CD4-positive, alpha-beta T cell treated with Interleukin-4 for 4 hours (primary cell): ENCODE results near the gene NOXO1.
A peak's percentile ranks its signal among the peaks of the same experiment; 100 is the strongest.
"Not testable (repeated sequence)": the region's sequence is repeated elsewhere in the genome, so short reads cannot be mapped to it uniquely, and the experiment has no call there.

Source experiments
- DNase-seq: peaks from one replicate; pipeline ENCODE4 v3.0.0-alpha.2; 2020

The NOXO1 gene

DNA sequence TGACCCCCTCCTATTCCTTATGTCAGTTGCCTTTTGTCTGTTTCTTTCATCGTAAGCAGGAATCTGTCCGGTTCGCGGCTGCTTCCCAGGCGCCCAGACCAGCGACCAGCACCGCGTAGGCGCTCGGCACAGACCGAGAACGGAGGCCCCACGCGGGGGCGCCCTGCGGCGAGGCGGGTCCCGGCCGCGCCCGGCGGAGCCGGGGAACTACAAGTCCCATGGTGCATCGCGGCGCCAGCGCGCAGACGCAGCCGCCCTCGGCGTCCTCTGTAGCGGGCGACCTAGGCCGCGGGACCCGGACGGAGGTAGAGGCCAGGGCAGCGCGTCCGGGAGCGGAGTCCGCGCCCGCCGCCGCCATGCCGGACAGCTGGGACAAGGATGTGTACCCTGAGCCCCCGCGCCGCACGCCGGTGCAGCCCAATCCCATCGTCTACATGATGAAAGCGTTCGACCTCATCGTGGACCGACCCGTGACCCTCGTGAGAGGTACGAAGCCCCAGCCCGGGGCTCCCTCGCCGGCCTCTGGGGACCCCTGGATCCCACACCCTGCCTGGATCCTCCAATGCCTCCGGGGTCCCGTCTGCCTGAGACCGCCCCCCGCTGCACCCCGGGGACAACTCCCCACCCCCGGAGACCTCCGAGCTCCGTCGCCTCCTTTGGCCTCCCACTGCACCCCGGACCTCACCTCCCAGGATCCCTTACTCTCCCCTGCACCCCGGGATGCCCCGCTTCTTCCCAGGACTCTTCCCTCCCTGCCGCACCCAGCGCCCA lies 21.8 kb downstream of the NOXO1 start, which contains the start of gene NDUFB10:
NDUFB10 (plus strand) TSS at position 270 of the 771 bp plus-strand sequence; CDS start at position 357, 87 bp downstream.
- DNase-seq, result peak; percentile 86

DNA sequence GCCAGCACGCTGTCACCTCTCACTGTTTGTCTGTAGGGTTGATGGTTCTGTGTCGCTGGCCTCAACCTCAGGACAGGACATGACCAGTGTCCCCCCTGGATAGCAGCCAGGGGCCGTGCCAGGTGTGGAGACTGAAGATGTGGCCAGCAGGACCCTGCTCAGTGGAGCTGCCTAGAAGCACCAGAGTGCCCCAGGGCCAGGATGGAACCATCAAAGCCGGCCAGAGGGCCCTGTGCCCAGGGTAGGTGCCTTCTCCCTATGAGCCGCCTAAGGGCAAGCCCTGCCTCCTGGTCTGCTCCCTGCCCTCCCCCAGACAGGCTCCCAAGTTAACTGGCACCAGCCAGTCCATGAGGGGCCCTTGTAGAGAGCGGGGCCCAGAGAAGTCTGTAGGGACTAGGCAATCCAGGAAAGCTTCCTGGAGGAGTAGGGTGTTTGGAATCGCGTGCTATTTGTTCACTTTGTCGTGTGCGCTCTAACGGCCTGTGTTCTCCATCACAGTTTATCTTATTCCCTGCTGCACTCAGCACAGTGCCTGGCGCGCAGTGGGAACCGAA lies 22.5 kb downstream of the NOXO1 start:
- DNase-seq, result no peak

DNA sequence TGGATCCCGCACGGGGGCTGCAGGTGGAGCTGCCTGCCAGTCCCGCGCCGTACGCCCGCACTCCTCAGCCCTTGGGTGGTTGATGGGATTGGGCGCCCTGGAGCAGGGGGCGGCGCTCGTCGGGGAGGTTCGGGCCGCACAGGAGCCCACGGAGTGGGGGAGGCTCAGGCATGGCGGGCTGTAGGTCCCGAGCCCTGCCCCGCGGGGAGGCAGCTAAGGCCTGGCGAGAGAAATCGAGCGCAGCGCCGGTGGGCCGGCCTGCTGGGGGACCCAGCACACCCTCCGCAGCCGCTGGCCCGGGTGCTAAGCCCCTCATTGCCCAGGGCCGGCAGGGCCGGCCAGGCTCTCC lies 23.2 kb downstream of the NOXO1 start:
- not testable (repeated sequence) for DNase-seq

DNA sequence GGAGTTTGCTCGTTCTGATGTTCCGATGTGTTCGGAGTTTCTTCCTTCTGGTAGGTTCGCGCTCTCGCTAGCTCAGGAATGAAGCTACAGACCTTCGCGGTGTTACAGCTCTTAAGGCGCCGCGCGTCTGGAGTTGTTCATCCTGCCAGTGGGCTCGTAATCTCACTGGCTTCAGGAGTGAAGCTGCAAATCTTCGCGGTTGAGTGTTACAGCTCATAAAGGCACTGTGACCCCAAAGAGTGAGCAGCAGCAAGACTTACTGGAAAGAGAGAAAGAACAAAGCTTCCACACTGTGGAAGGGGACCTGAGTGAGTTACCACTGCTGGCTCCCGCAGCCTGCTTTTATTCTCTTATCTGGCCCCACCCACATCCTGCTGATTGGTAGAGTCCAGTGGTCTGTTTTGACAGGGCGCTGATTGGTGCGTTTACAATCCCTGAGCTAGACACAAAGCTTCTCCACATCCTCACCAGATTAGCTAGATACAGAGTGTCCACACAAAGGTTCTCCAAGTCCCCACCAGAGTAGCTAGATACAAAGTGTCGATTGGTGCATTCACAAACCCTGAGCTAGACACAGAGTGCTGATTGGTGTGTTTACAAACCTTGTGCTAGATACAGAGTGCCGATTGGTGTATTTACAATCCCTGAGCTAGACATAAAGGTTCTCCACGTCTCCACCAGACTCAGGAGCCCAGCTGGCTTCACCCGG lies 23.7 kb downstream of the NOXO1 start:
- DNase-seq, result not testable (repeated sequence)

DNA sequence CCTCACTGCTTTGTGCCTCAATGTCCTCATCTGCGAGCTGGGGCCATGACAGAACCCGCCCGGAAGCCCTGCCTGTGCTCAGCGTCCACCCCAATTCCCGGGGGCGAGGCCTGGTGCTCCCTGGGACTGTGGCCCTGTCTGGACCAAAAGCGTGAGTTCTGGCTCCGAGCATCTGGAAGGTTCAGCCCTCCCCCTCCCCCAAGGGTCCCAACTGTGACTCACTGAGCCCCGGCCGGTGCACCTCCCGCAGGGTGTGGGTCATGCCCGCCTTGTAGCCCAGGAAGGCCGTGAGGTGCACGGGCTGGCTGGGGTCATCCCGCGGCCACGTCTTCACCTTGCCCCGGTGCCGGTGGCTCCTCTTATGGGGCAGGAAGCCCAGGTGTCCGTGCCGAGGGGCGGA lies 27.5 kb downstream of the NOXO1 start:
- DNase-seq, result no peak

DNA sequence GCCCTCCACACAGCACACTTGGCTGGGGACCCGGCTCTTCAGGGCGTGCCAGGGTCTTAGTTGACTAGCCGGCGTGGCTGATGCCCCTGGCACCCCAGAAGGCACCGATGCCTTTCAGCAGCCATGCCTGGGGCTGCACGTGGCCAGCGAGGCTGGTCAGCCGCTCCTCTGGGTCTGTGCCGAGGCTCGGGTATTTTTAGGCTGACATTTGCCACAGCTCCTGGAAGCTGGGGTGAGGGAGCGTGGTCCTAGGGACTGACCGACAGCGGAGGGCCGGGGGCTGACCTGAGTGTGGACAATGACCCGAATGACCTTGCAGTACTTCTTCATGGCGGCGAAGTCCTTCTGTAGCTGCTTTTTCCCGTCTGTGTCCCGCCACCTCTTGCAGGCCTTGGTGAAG lies 30.7 kb downstream of the NOXO1 start:
- no peak for DNase-seq

DNA sequence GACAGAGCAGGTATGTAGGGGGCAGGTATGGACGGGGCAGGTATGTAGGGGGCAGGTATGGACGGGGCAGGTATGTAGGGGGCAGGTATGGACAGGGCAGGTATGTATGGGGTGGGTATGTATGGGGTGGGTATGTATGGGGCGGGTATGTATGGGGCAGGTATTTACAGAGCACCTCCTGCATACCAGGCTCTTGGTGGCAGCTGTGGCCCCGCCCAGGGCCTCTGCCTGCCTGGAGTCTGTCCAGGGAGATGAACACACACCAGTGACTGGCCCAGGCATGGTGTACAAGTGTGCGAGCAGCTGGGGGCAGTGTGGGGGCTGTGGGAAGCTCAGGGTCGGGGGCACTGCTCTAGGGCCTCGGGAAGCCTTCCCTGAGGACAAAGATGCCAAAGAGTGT lies 31.2 kb downstream of the NOXO1 start:
- DNase-seq, result no peak

DNA sequence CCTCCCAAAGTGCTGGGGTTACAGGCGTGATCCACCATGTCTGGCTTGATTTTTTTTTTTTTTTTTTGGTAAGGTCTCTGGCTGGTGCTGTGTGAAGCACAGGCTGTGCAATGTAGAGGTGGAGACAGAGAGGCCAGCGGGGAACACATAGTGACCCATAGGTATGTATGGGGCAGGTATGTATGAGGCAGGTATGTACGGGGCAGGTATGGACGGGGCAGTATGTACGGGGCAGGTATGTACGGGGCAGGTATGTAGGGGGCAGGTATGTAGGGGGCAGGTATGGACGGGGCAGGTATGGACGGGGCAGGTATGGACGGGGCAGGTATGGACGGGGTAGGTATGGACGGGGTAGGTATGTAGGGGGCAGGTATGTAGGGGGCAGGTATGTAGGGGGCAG lies 31.8 kb downstream of the NOXO1 start:
- DNase-seq, result no peak

DNA sequence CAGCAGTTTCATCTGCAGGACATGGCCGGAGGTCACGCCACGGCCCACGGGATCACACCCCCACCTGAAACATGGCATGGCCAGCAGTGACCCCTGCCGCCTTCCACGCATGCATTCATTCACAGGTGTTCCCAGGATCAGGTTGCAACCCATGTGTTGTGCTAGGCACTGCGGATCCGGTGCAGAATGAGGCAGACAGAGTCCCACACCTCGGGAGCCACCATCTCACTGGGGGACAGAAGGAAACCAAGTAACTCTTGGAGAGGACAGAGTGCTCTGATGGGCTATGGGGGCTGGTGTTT lies 33.9 kb downstream of the NOXO1 start:
- no peak for DNase-seq

DNA sequence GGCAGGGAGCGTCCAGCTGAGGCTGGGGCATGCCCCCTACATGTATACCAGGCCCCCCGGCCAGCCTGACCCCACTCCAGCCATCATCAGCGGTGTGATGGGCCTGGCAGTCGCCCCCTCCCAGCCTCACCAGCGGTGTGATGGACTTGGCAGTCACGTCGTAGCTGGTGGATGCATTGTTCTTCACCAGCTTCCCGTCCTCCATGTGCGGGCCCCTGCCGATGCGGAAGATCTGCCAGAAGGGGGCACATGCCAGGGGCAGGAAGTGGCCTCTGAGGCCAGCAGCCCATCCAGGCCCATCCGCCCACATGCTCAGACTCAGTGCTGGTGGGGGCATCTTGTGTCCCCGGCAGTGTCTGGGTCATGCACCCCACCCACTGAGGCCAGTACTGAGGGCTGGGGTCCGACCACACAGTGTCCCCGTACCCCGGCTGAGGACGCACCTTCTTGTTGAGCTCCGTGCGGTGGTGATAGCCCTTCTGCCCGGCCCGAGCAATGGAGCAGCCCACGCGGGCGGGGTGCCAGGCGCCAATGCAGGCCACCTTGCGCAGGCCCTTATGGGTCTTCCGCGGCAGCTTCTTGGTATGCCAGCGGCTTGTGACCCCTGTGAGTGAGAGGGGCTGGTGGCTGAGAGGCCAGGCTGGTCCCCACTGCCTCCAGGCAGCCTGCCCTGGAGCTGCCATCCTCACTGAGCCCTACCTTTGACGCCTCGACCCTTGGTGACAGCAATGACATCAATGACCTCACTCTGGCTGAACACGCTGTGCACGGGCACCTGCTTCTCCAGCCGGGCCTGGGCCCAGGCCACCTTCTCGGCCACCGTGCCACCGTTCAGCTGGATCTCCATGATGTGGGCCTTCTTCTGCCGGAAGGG lies 34.5 kb downstream of the NOXO1 start:
- no peak for DNase-seq

DNA sequence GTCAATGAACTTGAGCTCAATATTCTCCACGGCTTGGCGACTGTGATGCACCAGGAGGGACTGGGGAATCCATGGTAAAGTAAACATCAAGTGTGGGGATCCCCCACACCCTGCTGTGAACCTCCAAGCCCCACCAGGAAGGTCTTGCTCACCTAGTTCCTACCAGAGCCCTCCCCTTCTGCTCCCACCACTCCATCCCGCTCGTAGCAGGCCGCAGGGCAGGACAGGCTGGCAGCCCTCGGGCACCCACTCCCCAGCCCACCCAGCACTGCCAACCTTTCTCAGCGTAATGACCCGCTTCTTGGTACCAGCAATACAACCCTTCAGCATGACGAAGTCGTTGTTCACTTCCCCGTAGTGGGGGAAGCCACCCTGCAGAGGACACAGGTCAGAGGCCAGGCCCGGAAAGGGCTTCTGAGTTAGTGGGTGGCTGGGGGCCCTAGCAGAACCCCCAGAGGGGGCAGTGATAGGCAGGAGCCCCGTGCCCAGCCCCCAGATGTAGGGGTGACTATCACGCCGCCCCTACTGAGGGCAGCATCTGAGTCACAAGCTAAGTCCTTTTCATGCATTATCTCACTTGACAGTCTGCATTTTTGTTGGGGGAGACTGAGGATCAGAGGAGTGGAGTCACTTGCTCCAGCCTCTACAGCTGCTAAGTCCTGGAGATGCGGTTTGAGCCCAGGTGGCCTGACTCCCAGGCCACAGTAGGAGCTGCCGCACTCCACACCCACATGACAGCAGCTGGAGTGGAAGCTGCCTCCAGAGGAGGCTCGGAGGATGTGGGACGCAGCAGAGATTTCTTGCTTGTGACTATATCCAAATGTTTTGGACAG lies 35.5 kb downstream of the NOXO1 start:
- no peak for DNase-seq

DNA sequence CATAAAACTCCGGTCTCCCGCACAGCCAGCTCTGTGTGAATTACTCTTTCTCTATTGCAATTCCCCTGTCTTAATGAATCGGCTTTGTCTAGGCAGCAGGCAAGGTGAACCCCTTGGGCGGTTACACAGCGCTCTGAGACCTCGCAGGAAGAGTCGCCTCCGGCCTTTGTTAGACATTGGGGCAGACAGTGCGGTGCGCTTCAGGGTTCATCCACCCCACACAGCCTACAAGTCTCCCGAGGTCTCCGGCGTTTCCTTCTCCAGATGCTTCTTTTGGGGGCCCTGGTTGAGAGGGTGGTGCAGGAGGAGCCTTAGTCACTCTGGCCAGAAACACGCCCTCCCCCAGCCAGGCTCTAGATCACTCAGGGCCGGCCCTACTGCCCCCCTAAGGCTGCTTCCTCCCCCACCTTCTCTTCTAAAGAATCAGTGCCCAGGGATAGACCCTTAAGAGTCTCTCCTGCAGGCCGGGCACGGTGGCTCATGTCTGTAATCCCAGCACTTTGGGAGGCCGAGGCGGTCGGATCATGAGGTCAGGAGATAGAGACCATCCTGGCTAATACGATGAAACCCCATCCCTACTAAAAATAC lies 36.6 kb downstream of the NOXO1 start:
- no peak for DNase-seq

DNA sequence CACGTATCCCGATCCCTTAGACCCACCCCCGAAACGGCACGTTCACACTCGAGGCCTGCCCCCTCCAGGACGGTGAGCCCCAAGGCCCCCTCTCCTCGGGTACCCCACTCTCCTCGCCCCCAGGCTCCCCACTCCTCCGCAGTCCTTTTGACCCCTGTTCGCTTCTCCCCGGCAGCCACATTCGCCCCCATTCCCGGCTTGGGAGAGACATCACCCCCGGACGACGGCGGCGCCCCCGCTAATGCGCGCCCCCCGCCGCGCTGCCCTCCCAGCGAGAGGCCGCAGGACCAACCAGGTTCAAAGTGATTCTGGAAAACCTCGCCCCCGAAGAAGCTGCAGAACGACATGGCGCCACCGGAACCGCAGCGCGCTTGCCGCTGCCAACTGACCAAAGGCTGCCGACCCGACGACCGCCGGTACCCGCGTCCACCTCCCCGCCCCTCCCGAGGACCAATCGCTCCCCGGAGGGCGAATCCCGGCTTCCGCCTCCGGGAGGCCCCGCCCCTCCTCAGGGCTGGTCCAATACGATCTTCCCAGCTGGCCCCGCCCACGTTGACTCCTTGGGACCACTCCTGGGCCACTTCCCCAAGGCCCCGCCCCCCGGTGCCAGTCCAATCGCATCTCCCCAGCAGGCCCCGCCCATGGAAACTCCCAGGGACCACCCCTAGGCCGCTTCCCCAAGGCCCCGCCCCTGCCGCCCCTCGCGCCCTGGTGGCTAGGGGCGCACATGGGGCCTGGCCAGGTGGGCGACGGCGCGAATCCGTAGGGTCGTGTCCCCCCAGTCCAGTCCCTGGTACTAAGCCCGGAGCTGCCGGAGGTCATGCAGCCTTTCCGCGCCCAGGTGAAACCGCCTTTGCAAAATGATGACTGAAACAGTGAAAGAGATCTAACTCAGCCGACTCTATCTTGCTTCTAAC lies 38.2 kb downstream of the NOXO1 start, which contains the start of gene MSRB1:
MSRB1 (minus strand) TSS at position 390 of the 917 bp plus-strand sequence; CDS start at position 347, 43 bp downstream.
- DNase-seq, result peak; percentile 97

DNA sequence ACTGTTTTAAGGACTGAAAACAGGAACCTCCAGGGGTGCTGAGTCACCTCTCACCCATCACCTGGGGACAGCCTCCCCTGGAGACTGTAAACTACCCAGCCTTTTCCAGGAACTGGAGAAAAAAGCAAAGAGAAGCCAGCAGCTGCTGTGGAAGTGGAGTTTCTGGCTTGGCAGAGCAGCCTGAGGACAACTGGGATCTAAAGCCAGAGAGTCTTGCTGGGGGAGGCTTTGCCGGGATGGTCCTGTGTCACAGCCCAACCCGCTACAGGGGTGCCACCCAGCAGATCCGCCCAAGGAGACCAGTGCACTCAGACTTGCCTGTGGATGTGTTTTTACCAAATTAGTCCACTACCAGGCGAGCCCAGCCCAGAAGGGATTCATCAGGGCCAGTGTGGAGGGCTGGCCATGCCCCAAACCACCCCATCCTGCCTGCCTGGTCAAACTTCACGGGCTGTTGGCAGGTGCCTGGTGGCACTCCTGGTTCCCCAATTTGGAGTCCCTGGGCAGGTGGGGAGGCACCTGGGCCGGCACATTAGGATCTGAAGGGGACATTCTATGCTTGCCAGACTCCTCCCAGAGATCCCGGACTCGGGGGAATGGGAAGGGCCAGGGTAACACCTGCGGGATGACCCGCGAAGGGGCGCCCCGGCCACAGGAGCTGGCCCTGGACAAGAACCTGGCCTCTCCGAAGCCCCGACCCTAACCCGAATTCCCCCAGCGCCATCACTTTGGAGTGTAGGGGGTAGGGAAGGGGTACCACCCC lies 39.0 kb downstream of the NOXO1 start:
- DNase-seq, result no peak

DNA sequence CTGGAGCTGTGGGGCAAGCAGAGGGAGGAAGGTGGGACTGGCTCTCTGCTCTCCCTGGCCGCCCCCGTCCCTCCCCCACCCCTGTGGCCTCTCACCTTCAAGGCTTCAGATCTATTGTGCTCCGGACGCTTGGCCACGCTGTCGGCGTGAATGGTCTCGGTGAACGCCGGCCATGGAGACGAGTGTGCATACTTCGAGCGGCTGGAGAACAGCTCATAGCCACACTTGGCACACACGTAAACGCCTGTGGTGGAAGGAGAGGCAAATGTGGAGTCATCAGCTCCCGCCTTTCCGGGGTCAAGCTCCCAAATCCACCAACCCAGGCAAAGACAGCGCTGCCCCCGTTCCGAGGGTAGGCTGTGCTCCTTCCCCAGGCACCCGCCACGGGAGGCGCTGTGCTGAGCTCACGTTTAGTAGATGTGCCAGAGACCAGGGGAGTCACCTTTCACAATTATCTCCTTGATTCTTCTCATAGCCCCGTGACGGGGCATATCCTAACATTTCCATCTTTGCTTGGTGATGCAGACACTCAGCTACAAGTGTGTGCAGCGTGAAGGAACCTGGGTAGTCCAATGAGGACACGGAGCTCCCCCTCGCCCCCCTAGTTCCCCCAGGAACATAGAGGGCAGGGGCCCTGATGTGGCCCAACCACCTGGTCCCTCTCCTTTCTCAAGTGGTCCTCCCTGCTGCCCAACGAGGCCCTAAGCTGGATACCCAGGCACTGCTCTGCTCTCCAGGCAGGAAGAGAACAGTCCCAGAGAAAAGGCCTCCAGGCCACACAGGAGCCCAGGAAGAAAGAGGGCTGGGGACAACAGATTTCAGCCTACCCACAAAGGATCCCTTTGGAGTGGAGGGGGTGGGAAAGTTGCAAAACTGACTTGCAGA lies 39.9 kb downstream of the NOXO1 start:
- no peak for DNase-seq

DNA sequence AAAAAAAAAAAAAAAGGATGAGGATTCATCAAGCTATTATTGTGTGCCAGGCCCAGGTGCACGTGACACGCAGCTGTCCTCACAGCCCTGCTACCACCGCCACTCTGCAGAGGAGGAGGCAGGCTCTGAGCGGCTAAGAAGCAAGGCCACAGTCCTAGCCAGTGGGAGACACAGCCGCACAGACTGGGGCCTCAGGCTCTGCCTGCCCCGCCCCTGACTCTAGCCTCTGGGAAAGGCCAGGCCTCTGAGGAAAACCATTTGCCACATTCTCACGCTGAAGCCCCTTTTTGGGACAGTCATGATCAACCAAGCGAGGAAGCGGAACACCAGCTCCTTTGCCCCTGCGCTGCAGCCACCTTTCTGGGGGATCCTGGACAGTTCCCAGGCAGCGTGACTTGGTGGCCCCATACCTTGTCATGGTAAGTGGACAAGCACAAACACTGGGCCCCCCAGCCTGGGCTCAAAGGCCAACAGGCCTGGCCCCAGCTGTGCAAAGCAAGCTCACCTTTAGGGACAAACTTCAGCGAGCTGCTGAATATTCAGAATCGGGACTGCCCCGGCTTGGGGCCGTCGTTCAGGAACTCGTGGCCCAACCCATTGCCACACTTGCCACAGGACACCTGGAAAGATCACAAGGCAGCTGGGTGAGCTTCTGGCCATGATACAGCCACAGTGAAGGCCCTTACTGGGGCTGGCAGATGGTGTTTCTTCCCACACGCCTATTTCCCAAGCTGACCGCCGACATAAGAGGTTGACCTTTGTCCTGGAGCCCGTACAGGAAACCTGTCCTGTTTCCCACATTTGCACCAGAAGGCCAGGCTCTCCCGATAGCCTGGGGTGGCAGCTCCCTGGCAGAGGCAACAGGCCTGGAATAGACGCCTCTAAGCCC lies 40.8 kb downstream of the NOXO1 start:
- no peak for DNase-seq

DNA sequence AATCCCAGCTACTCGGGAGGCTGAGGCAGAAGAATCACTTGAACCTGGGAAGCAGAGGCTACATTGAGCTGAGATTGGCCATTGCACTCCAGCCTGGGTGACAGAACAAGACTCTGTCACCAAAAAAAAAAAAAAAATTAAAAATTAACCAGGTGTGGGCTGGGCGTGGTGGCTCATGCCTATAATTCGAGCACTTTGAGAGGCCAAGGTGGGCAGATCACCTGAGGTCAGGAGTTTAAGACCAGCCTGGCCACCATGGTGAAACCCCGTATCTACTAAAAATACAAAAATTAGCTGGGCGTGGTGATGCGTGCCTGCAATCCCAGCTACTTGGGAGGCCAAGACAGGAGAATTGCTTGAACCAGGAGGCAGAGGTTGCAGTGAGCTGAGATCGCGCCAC lies 41.4 kb downstream of the NOXO1 start:
- not testable (repeated sequence) for DNase-seq

DNA sequence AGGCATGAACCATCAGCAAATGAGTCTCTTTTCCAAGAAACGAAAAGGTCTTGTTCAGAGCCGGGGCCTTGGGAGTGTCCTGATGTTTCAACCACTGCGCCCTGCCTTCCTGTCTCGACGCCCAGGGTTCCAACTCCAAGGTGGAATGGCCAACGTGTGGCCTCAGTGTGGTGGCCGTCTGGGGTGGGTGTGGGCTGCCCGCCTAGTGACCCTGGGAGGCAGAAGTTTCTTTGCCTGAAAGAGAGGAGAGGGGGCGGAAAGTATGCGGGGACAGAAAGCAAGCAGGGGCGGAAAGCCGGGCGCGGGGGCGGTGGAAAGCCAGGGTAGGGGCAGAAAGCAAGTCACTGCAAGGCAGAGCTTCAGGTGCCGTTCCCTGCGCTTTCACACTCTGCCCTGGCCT lies 42.4 kb downstream of the NOXO1 start:
- no peak for DNase-seq
